Measurements from ENCODE around the gene FAM83B. TPM values are rescaled to one million over a fixed set of nuclear protein-coding genes. Genes with fewer than 3 reads are reported as not detected.
"Not testable (repeated sequence)": the region's sequence is repeated elsewhere in the genome, so short reads cannot be mapped to it uniquely, and the experiment has no call there.

Gene FAM83B
- total RNA-seq, 2 experiments from 2014 or later = not detected

GRCh38 chr6:54921891-54922290 is 75.3 kb downstream of the FAM83B start:
- no peaks in the 10 kb centered on the region for H3K4me1 Mint-ChIP-seq
- H3K27me3 Mint-ChIP-seq = no peaks in the 10 kb centered on the region
- H3K27ac Mint-ChIP-seq = no peak overlapping the region
- H3K36me3 Mint-ChIP-seq (ENCODE audit: low read depth) = no peaks in the 10 kb centered on the region
- POLR2A ChIA-PET = no interaction called here
- no peak for DNase-seq
- no peaks in the 10 kb centered on the region for H3K9me3 Mint-ChIP-seq
- CTCF ChIA-PET = no interaction called here
- H3K4me3 Mint-ChIP-seq = no peak overlapping the region

- Mint-ChIP-seq H3K27me3 (no peaks in the 10 kb centered on the region), H3K27ac (no peak overlapping the region), H3K9me3 (peaks cover 16% of the 10 kb centered on the region), H3K36me3 (ENCODE audit: low read depth) (no peaks in the 10 kb centered on the region), H3K4me1 (no peaks in the 10 kb centered on the region), H3K4me3 (no peak overlapping the region)
- ChIA-PET CTCF (no interaction called here), POLR2A (no interaction called here)
- DNase-seq = no peak
These were observed 82.8 kb downstream of the FAM83B start for GRCh38 chr6:54929245-54929909.

GRCh38 chr6:54932622-54933021 is 86.1 kb downstream of the FAM83B start:
- Mint-ChIP-seq H3K4me3 (no peak overlapping the region), H3K9me3 (peaks cover 16% of the 10 kb centered on the region), H3K27ac (no peak overlapping the region), H3K27me3 (no peaks in the 10 kb centered on the region), H3K4me1 (no peaks in the 10 kb centered on the region), H3K36me3 (ENCODE audit: low read depth) (no peaks in the 10 kb centered on the region)
- DNase-seq = no peak
- ChIA-PET CTCF (no interaction called here), POLR2A (no interaction called here)

GRCh38 chr6:54935739-54936138 is 89.2 kb downstream of the FAM83B start:
- Mint-ChIP-seq H3K4me3 (no peak overlapping the region), H3K27ac (no peak overlapping the region), H3K9me3 (peaks cover 27% of the 10 kb centered on the region), H3K36me3 (ENCODE audit: low read depth) (no peaks in the 10 kb centered on the region), H3K4me1 (no peaks in the 10 kb centered on the region), H3K27me3 (no peaks in the 10 kb centered on the region)
- DNase-seq = no peak
- ChIA-PET CTCF (no interaction called here), POLR2A (no interaction called here)

GRCh38 chr6:54937371-54937770 is 90.8 kb downstream of the FAM83B start:
- ChIA-PET CTCF (no interaction called here), POLR2A (no interaction called here)
- H3K9me3 Mint-ChIP-seq = peaks cover 28% of the 10 kb centered on the region
- H3K36me3 Mint-ChIP-seq (ENCODE audit: low read depth) = no peaks in the 10 kb centered on the region
- no peaks in the 10 kb centered on the region for H3K27me3 Mint-ChIP-seq
- no peak overlapping the region for H3K27ac Mint-ChIP-seq
- DNase-seq = no peak
- H3K4me3 Mint-ChIP-seq = no peak overlapping the region
- H3K4me1 Mint-ChIP-seq = no peaks in the 10 kb centered on the region

GRCh38 chr6:54957698-54958097 is 111.1 kb downstream of the FAM83B start:
- POLR2A ChIA-PET = no interaction called here
- DNase-seq = no peak
- no peak overlapping the region for H3K27ac Mint-ChIP-seq
- no peak overlapping the region for H3K4me3 Mint-ChIP-seq
- peaks cover 8% of the 10 kb centered on the region for H3K9me3 Mint-ChIP-seq
- no peaks in the 10 kb centered on the region for H3K27me3 Mint-ChIP-seq
- no peaks in the 10 kb centered on the region for H3K4me1 Mint-ChIP-seq
- no peaks in the 10 kb centered on the region for H3K36me3 Mint-ChIP-seq (ENCODE audit: low read depth)
- CTCF ChIA-PET = no interaction called here

- ChIA-PET POLR2A (no interaction called here), CTCF (no interaction called here)
- H3K9me3 Mint-ChIP-seq = peaks cover 6% of the 10 kb centered on the region
- no peaks in the 10 kb centered on the region for H3K27me3 Mint-ChIP-seq
- H3K4me3 Mint-ChIP-seq = no peak overlapping the region
- H3K36me3 Mint-ChIP-seq (ENCODE audit: low read depth) = no peaks in the 10 kb centered on the region
- DNase-seq = no peak
- H3K4me1 Mint-ChIP-seq = no peaks in the 10 kb centered on the region
- no peak overlapping the region for H3K27ac Mint-ChIP-seq
These were observed 111.9 kb downstream of the FAM83B start for GRCh38 chr6:54958446-54958845.

GRCh38 chr6:54959820-54960219 is 113.2 kb downstream of the FAM83B start:
- DNase-seq = no peak
- Mint-ChIP-seq H3K27me3 (no peaks in the 10 kb centered on the region), H3K36me3 (ENCODE audit: low read depth) (no peaks in the 10 kb centered on the region), H3K27ac (no peak overlapping the region), H3K4me1 (no peaks in the 10 kb centered on the region), H3K9me3 (peaks cover 5% of the 10 kb centered on the region), H3K4me3 (no peak overlapping the region)
- CTCF ChIA-PET = no interaction called here
- POLR2A ChIA-PET = no interaction called here

GRCh38 chr6:54961372-54961771 is 114.8 kb downstream of the FAM83B start:
- H3K27me3 Mint-ChIP-seq; H3K4me3 Mint-ChIP-seq; POLR2A ChIA-PET; CTCF ChIA-PET; H3K9me3 Mint-ChIP-seq; H3K27ac Mint-ChIP-seq; H3K36me3 Mint-ChIP-seq (ENCODE audit: low read depth); H3K4me1 Mint-ChIP-seq; DNase-seq: not testable (repeated sequence)

GRCh38 chr6:54970337-54970736 is 123.8 kb downstream of the FAM83B start:
- DNase-seq = no peak
- ChIA-PET POLR2A (no interaction called here), CTCF (no interaction called here)
- Mint-ChIP-seq H3K9me3 (peaks cover 5% of the 10 kb centered on the region), H3K4me3 (no peak overlapping the region), H3K36me3 (ENCODE audit: low read depth) (no peaks in the 10 kb centered on the region), H3K4me1 (no peaks in the 10 kb centered on the region), H3K27ac (no peak overlapping the region), H3K27me3 (no peaks in the 10 kb centered on the region)

GRCh38 chr6:54971825-54972224 is 125.3 kb downstream of the FAM83B start:
- POLR2A ChIA-PET = no interaction called here

GRCh38 chr6:54979161-54979560 is 132.6 kb downstream of the FAM83B start:
- DNase-seq; H3K4me1 Mint-ChIP-seq; H3K27ac Mint-ChIP-seq; POLR2A ChIA-PET; H3K27me3 Mint-ChIP-seq; CTCF ChIA-PET; H3K4me3 Mint-ChIP-seq; H3K36me3 Mint-ChIP-seq (ENCODE audit: low read depth): not testable (repeated sequence)
- H3K9me3 Mint-ChIP-seq = peaks cover 13% of the 10 kb centered on the region

More at GRCh38 chr6:54971825-54972224, 125.3 kb downstream of the FAM83B start:
- CTCF ChIA-PET = no interaction called here
- no peak for DNase-seq
- Mint-ChIP-seq H3K4me1 (no peaks in the 10 kb centered on the region), H3K27ac (no peak overlapping the region), H3K4me3 (no peak overlapping the region), H3K27me3 (no peaks in the 10 kb centered on the region), H3K9me3 (peaks cover 7% of the 10 kb centered on the region), H3K36me3 (ENCODE audit: low read depth) (no peaks in the 10 kb centered on the region)

GRCh38 chr6:54980511-54981275 is 134.1 kb downstream of the FAM83B start:
- Mint-ChIP-seq H3K27ac (no peak overlapping the region), H3K27me3 (no peaks in the 10 kb centered on the region), H3K4me1 (no peaks in the 10 kb centered on the region), H3K4me3 (no peak overlapping the region), H3K36me3 (ENCODE audit: low read depth) (no peaks in the 10 kb centered on the region), H3K9me3 (peaks cover 21% of the 10 kb centered on the region)
- ChIA-PET CTCF (no interaction called here), POLR2A (no interaction called here)
- no peak for DNase-seq

GRCh38 chr6:54981276-54981609 is 134.7 kb downstream of the FAM83B start:
- H3K9me3 Mint-ChIP-seq = peaks cover 25% of the 10 kb centered on the region
- no peaks in the 10 kb centered on the region for H3K27me3 Mint-ChIP-seq
- no peaks in the 10 kb centered on the region for H3K4me1 Mint-ChIP-seq
- H3K36me3 Mint-ChIP-seq (ENCODE audit: low read depth) = no peaks in the 10 kb centered on the region
- H3K4me3 Mint-ChIP-seq = no peak overlapping the region
- no peak for DNase-seq
- no peak overlapping the region for H3K27ac Mint-ChIP-seq
- CTCF ChIA-PET = no interaction called here
- POLR2A ChIA-PET = no interaction called here
